NT2/D1 (cell line): ENCODE measurements around the gene FUT1.

Source experiments
- SUZ12 ChIP-seq: IDR thresholded peaks from 2 replicates; pipeline ENCODE4 v1.6.1; 2011; ENCODE audit not compliant: insufficient read length, insufficient read depth; ENCODE audit errors: extremely low read depth
- YY1 ChIP-seq: IDR thresholded peaks from 2 replicates; pipeline ENCODE4 v1.6.1; 2011; ENCODE audit not compliant: insufficient read length, insufficient read depth
- ZNF274 ChIP-seq: IDR thresholded peaks from 2 replicates; pipeline ENCODE4 v1.6.1; 2011; ENCODE audit warnings: mild to moderate bottlenecking, low read depth, low read length

DNA sequence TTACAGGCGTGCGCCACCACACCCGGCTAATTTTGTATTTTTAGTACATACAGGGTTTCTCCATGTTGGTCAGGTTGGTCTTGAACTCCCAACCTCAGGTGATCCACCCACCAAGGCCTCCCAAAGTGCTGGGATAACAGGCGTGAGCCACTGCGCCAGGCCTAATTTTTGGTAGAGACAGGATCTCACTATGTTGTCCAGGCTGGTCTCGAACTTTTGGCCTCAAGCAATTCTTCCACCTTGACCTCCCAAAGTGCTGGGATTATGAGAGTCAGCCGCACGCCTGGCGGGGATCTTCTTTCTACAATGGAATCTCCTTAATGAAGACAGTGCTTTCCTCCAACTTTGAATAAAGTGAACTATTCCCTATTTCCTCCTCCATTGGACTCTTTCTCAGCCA, 17.8 kb downstream of the FUT1 start:
- TF ChIP-seq ZNF274 (no peak), SUZ12 (no peak), YY1 (no peak)
